Keratinocyte (primary cell): Measurements from ENCODE around the gene SLC3A2. TPM values are rescaled to one million over a fixed set of nuclear protein-coding genes. Genes with fewer than 3 reads are reported as not detected.
A peak's percentile ranks its signal among the peaks of the same experiment; 100 is the strongest.

Source experiments
- DNase-seq: peaks from one replicate; pipeline ENCODE4 v3.0.0-alpha.2; 2011; ENCODE audit warnings: low read depth, missing footprints, low spot score
- FAIRE-seq: peaks from 2 replicates; lab custom pipeline; 2011; peaks lifted over from hg19 to GRCh38; lab: Jason Lieb, UNC
- H2AFZ ChIP-seq: 2 replicates; pipeline ENCODE4 v1.6.0; 2012; ENCODE audit warnings: low read length, control low read depth, inconsistent platforms; ENCODE audit not compliant: control insufficient read depth
- H3K27ac ChIP-seq: 2 replicates; pipeline ENCODE4 v1.5.1; 2011; ENCODE audit warnings: low read length; ENCODE audit not compliant: control insufficient read depth, insufficient read depth
- H3K27me3 ChIP-seq: 3 replicates; pipeline ENCODE4 v1.6.0; 2011; ENCODE audit warnings: low read length; ENCODE audit not compliant: control insufficient read depth, insufficient read depth; ENCODE audit errors: extremely low read depth
- H3K36me3 ChIP-seq, 2 experiments: 2 replicates in 1 of 2; 3 replicates in 1 of 2; pipeline ENCODE4 v1.5.1; 2011; ENCODE audit warnings: low read length in 2 of 2, mild to moderate bottlenecking in 1 of 2; ENCODE audit not compliant: control insufficient read depth in 2 of 2, insufficient read depth in 2 of 2; ENCODE audit errors: extremely low read depth in 1 of 2
- H3K4me1 ChIP-seq: 3 replicates; pipeline ENCODE4 v1.5.1; 2011; ENCODE audit warnings: low read length; ENCODE audit not compliant: control insufficient read depth, insufficient read depth; ENCODE audit errors: extremely low read depth
- H3K4me2 ChIP-seq: 3 replicates; pipeline ENCODE4 v1.6.0; 2011; ENCODE audit warnings: low read depth, low read length; ENCODE audit not compliant: control insufficient read depth, insufficient read depth; ENCODE audit errors: extremely low read depth
- H3K4me3 ChIP-seq, 3 experiments: fragments of 200-600 bp in 1 of 3; sonication (generic) in 1 of 3; 2 replicates in 2 of 3; 3 replicates in 1 of 3; pipeline ENCODE4 v1.5.1; 2011 to 2016; ENCODE audit warnings: low read length in 3 of 3, mild to moderate bottlenecking in 3 of 3, control low read depth in 2 of 3, inconsistent platforms in 1 of 3, low read depth in 1 of 3, mixed read lengths in 1 of 3, mixed run types in 1 of 3, moderate library complexity in 1 of 3; ENCODE audit not compliant: control insufficient read depth in 2 of 3, insufficient read depth in 2 of 3; ENCODE audit errors: extremely low read depth in 1 of 3
- H3K79me2 ChIP-seq: 2 replicates; pipeline ENCODE4 v1.6.0; 2012; ENCODE audit warnings: low read length; ENCODE audit not compliant: control insufficient read depth, insufficient read depth
- H3K9ac ChIP-seq: 3 replicates; pipeline ENCODE4 v1.6.0; 2011; ENCODE audit warnings: low read length; ENCODE audit not compliant: control insufficient read depth, insufficient read depth; ENCODE audit errors: extremely low read depth
- H3K9me1 ChIP-seq: 3 replicates; pipeline ENCODE4 v1.6.0; 2011; ENCODE audit warnings: low read length; ENCODE audit not compliant: control insufficient read depth, insufficient read depth; ENCODE audit errors: extremely low read depth
- H3K9me3 ChIP-seq: 2 replicates; pipeline ENCODE4 v1.5.1; 2012; ENCODE audit warnings: low read depth, low read length; ENCODE audit not compliant: control insufficient read depth
- H4K20me1 ChIP-seq: 3 replicates; pipeline ENCODE4 v1.6.0; 2011; ENCODE audit warnings: low read length; ENCODE audit not compliant: control insufficient read depth, insufficient read depth; ENCODE audit errors: extremely low read depth
- CTCF ChIP-seq, 3 experiments: IDR thresholded peaks in 1 of 3; conservative IDR thresholded peaks in 1 of 3; optimal IDR thresholded peaks in 1 of 3; 2 replicates in 2 of 3; 3 replicates in 1 of 3; pipeline versions ENCODE3 to v1.5.1; 2011; ENCODE audit warnings: low read length in 3 of 3, mild to moderate bottlenecking in 3 of 3, moderate library complexity in 2 of 3, control low read depth in 1 of 3, inconsistent platforms in 1 of 3; ENCODE audit not compliant: insufficient read depth in 2 of 3; ENCODE audit errors: extremely low read depth in 1 of 3
- EZH2 ChIP-seq: IDR thresholded peaks from one replicate; pipeline ENCODE4 v1.6.1; 2012; ENCODE audit warnings: inconsistent platforms, mild to moderate bottlenecking, low read length, moderate library complexity
- dilution Hi-C: fragments of 300-500 bp; cut with MboI; formaldehyde crosslinking; loops from one replicate; pipeline ENCODE4 v1.7.0; 2020; ENCODE audit warnings: low sequenced_read_pairs; ENCODE audit not compliant: extremely low pct_ligation_motif_present
- polyA plus RNA-seq, 5 experiments: library from polyadenylated mRNA; depleted of rRNA in 3 of 5; stranded (reverse) in 3 of 5; stranded (forward) in 1 of 5; unstranded in 1 of 5; fragments of >200 nt; gene quantifications; 1 replicate in 1 of 5; 2 replicates in 3 of 5; 3 replicates in 1 of 5; pipeline versions ENCODE4 v1.2.1 to v1.2.3, GENCODE V29; 2011 to 2012; ENCODE audit warnings: missing spikeins in 2 of 5, low read depth in 1 of 5, low replicate concordance in 1 of 5

Gene SLC3A2
- polyA plus RNA-seq, 1 donor (not counting 4 experiments of a cell fraction or from before 2014, with no cell fraction given), result 469 TPM

DNA sequence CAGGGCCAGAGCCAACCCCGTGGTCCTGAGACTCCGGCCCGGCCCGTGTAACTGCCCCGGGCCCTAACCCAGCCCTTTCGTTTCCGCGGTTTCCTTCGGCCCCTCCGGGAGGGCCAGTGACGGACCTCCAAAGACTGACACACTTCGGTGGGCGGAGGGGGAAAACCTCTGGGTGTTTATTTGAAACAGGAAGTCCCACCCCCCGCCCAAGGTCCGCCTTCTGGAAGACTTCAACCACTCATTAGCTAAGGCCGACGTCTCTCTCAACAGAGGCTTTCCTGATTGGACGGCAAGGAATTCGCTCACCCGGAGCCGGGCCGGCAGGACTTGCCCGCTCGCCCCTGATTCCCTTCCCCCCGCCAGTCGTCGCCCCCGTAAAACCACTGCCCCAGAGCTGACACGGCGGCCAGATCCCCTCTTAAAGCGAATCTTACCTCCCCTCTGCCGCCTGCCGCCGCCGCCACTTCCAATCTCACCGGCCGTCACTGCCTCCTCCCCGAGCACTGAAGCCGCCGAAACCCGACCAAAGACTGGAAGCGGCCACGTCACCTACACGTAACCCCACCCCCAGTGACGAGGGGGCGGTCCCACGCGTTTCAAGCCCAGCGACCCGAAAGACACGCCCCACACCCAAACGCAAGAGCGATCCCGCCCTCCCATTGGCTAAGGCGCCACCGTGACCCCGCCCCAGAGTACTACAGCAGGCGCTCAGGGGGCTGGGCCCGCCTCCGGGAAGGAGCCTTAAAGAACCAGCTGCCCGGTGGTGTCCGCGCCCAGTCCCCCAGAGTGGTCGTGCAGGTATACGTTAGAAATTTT is 49.0 kb upstream of the SLC3A2 start, which contains the start of gene STX5:
TSS of gene STX5 (minus strand) at position 532 of the 816 bp plus-strand sequence. CDS start 808 bp downstream, outside the sequence.
- H3K27me3 ChIP-seq, result no peaks in the 10 kb centered on the region
- H2AFZ ChIP-seq, result peak within 1 kb of the TSS; percentile 81
- FAIRE-seq (peak; percentile 23), DNase-seq (peak; percentile 92)
- peak within 1 kb of the TSS; percentile 91 for H3K27ac ChIP-seq
- peak within 1 kb of the TSS; percentile 89 to 99 (median 97) for H3K4me3 ChIP-seq
- peak within 1 kb of the TSS; percentile 96 for H3K4me2 ChIP-seq
- dilution Hi-C loops, result no loop called here
- H3K79me2 ChIP-seq, result peaks cover 52% of the 10 kb centered on the region
- no peaks in the 10 kb centered on the region for H4K20me1 ChIP-seq
- H3K4me1 ChIP-seq, result peaks cover 12% of the 10 kb centered on the region
- H3K9me3 ChIP-seq, result no peaks in the 10 kb centered on the region
- H3K36me3 ChIP-seq, result peaks cover 31 to 37% of the 10 kb centered on the region in 2 experiments
- no peak for TF ChIP-seq CTCF (optimal IDR thresholded peaks at IDR 0.05 in 1 of 3, IDR thresholded peaks at IDR 0.05 in 1 of 3, conservative IDR thresholded peaks at IDR 0.05 in 1 of 3; ENCODE audit: extremely low read depth in 1 of 3, insufficient read depth in 2 of 3, low read length in 3 of 3)
- no peak for TF ChIP-seq EZH2
- H3K9ac ChIP-seq, result peak within 1 kb of the TSS; percentile 94
- H3K9me1 ChIP-seq, result no peaks in the 10 kb centered on the region

GRCh38 chr11:62832336-62833234 is 48.1 kb upstream of the SLC3A2 start, which contains the start of gene TEX54:
TSS of gene TEX54 (minus strand) at chr11:62832841.
- peaks cover 55% of the 10 kb centered on the region for H3K79me2 ChIP-seq
- H4K20me1 ChIP-seq, result no peaks in the 10 kb centered on the region
- dilution Hi-C loops, result no loop called here
- TF ChIP-seq EZH2 (no peak), CTCF (optimal IDR thresholded peaks at IDR 0.05 in 1 of 3, IDR thresholded peaks at IDR 0.05 in 1 of 3, conservative IDR thresholded peaks at IDR 0.05 in 1 of 3; ENCODE audit: extremely low read depth in 1 of 3, insufficient read depth in 2 of 3, low read length in 3 of 3) (no peak)
- H3K4me1 ChIP-seq, result peaks cover 12% of the 10 kb centered on the region
- peak within 1 kb of the TSS; percentile 81 for H2AFZ ChIP-seq
- H3K27ac ChIP-seq, result peak within 1 kb of the TSS; percentile 91
- DNase-seq (no peak), FAIRE-seq (no peak)
- peak within 1 kb of the TSS; percentile 96 for H3K4me2 ChIP-seq
- no peaks in the 10 kb centered on the region for H3K9me1 ChIP-seq
- no peaks in the 10 kb centered on the region for H3K9me3 ChIP-seq
- H3K9ac ChIP-seq, result peak within 1 kb of the TSS; percentile 94
- H3K27me3 ChIP-seq, result no peaks in the 10 kb centered on the region
- peak within 1 kb of the TSS; percentile 89 to 99 (median 97) for H3K4me3 ChIP-seq
- H3K36me3 ChIP-seq, result peaks cover 25 to 29% of the 10 kb centered on the region in 2 experiments
